Spleen (tissue), 7 donors: ENCODE data around the gene GRB10.

Experiments
- CTCF ChIP-seq, 11 experiments: fragments of 200-600 bp in 7 of 11; fragments of 450-650 bp in 4 of 11; sonication (generic) in 4 of 11; IDR thresholded peaks in 8 of 11; conservative IDR thresholded peaks in 3 of 11; 1 replicate in 7 of 11; 2 replicates in 4 of 11; pipeline versions ENCODE4 v1.4.0 to v1.8.0; 2016 to 2021; ENCODE audit warnings: antibody characterized with exemption in 11 of 11, inconsistent platforms in 4 of 11, mild to moderate bottlenecking in 1 of 11
- POLR2A ChIP-seq, 3 donors: fragments of 450-650 bp; IDR thresholded peaks; one replicate each; pipeline ENCODE4 v1.5.1; 2017; ENCODE audit warnings: antibody characterized with exemption in 3 of 3, mild to moderate bottlenecking in 1 of 3
- POLR2AphosphoS5 ChIP-seq, 3 donors: sonication (generic); formaldehyde crosslinking; IDR thresholded peaks; one replicate each; pipeline ENCODE4 v1.5.1; 2017; ENCODE audit warnings: antibody characterized with exemption in 3 of 3
- donor health status: DM: no; HTN: no; CAD: no; lungs with moderate emphysema.
- donor health status: DM: no; HTN: no; CAD: no.
- donor health status: DM: no; HTN: no; CAD: no.

DNA sequence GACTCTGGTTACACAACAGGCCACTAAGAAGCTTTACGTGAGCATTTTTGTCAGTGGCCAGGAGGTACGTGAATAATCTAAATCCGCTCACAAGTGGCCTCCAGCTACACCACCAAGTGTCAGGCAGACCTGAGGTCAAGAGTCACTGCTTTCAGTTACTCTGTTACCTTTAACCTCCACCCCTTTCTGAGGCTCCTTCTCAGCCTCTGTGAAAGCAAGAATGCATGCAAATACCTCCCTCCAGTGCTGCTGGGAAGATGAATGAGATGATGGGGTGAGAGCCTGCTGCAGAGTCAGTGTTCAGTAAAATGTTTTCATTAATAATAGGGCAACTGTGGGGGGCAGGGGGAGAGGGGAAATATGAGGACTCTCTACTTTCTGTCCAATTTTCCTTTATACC is 228.7 kb downstream of the GRB10 start:
- TF ChIP-seq POLR2A (IDR thresholded peaks at IDR 0.05): no peak
- no peak for TF ChIP-seq POLR2AphosphoS5 (IDR thresholded peaks at IDR 0.05)
- TF ChIP-seq CTCF (IDR thresholded peaks at IDR 0.05 in 8 of 11, conservative IDR thresholded peaks at IDR 0.05 in 3 of 11): no peak
